NCI-H1436 (cell line): ENCODE measurements around the gene FBLN2.

Experiments
- DNase-seq: peaks from one replicate; lab custom pipeline; 2025; lab: John Stamatoyannopoulos, UW

FBLN2 gene

GRCh38 chr3:13605555-13605954 is 56.6 kb downstream of the FBLN2 start:
- DNase-seq = no peak

GRCh38 chr3:13607821-13608597 is 59.1 kb downstream of the FBLN2 start:
- no peak for DNase-seq

GRCh38 chr3:13608969-13609725 is 60.2 kb downstream of the FBLN2 start:
- DNase-seq = no peak

GRCh38 chr3:13610006-13610570 is 61.2 kb downstream of the FBLN2 start:
- DNase-seq = no peak

- no peak for DNase-seq
Measured at GRCh38 chr3:13611221-13611620, 62.3 kb downstream of the FBLN2 start.

GRCh38 chr3:13612829-13613228 is 63.9 kb downstream of the FBLN2 start:
- no peak for DNase-seq

GRCh38 chr3:13613343-13614190 is 64.6 kb downstream of the FBLN2 start:
- no peak for DNase-seq

GRCh38 chr3:13614607-13615006 is 65.7 kb downstream of the FBLN2 start:
- no peak for DNase-seq

- no peak for DNase-seq
Measured at GRCh38 chr3:13615019-13615528, 66.1 kb downstream of the FBLN2 start.

- no peak for DNase-seq
Measured at GRCh38 chr3:13616359-13616758, 67.4 kb downstream of the FBLN2 start.

GRCh38 chr3:13617097-13617738 is 68.3 kb downstream of the FBLN2 start:
- no peak for DNase-seq

GRCh38 chr3:13617981-13618380 is 69.1 kb downstream of the FBLN2 start:
- DNase-seq = no peak

- DNase-seq = no peak
Measured at GRCh38 chr3:13618836-13619235, 69.9 kb downstream of the FBLN2 start.

GRCh38 chr3:13619661-13620230 is 70.8 kb downstream of the FBLN2 start:
- DNase-seq = no peak

GRCh38 chr3:13620281-13620680 is 71.4 kb downstream of the FBLN2 start:
- no peak for DNase-seq

GRCh38 chr3:13620776-13621365 is 71.9 kb downstream of the FBLN2 start:
- no peak for DNase-seq

- no peak for DNase-seq
Measured at GRCh38 chr3:13621381-13622221, 72.7 kb downstream of the FBLN2 start.

- no peak for DNase-seq
Measured at GRCh38 chr3:13622356-13622755, 73.4 kb downstream of the FBLN2 start.

- no peak for DNase-seq
Measured at GRCh38 chr3:13623101-13623654, 74.3 kb downstream of the FBLN2 start.
